Suprapubic skin (tissue), 3 donors: ENCODE results near the gene PIK3AP1.

Experiments used
- POLR2A ChIP-seq, 2 donors: fragments of 450-650 bp; IDR thresholded peaks; one replicate each; pipeline ENCODE4 v1.6.1; 2017; ENCODE audit warnings: antibody characterized with exemption in 2 of 2, mild to moderate bottlenecking in 2 of 2, moderate library complexity in 2 of 2
- TF ChIP-seq, protein P1 (sequence below), 2 donors: fragments of 200-600 bp in 1 of 2; fragments of 450-650 bp in 1 of 2; sonication (generic) in 1 of 2; IDR thresholded peaks; one replicate each; pipeline ENCODE4 v1.5.1; 2016 to 2019; ENCODE audit warnings: antibody characterized with exemption in 2 of 2, mild to moderate bottlenecking in 1 of 2, moderate library complexity in 1 of 2

- TF ChIP-seq, protein P1, sequence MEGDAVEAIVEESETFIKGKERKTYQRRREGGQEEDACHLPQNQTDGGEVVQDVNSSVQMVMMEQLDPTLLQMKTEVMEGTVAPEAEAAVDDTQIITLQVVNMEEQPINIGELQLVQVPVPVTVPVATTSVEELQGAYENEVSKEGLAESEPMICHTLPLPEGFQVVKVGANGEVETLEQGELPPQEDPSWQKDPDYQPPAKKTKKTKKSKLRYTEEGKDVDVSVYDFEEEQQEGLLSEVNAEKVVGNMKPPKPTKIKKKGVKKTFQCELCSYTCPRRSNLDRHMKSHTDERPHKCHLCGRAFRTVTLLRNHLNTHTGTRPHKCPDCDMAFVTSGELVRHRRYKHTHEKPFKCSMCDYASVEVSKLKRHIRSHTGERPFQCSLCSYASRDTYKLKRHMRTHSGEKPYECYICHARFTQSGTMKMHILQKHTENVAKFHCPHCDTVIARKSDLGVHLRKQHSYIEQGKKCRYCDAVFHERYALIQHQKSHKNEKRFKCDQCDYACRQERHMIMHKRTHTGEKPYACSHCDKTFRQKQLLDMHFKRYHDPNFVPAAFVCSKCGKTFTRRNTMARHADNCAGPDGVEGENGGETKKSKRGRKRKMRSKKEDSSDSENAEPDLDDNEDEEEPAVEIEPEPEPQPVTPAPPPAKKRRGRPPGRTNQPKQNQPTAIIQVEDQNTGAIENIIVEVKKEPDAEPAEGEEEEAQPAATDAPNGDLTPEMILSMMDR (IDR thresholded peaks at IDR 0.05), result no peak
- TF ChIP-seq POLR2A (IDR thresholded peaks at IDR 0.05), result no peak
Observed at GRCh38 chr10:96708996-96709395, 11.3 kb downstream of the PIK3AP1 start.
